Prostate gland (tissue), 2 donors: ENCODE measurements around the gene CDK5RAP2.

Experiments used
- POLR2A ChIP-seq: fragments of 450-650 bp; IDR thresholded peaks from one replicate; pipeline ENCODE4 v1.6.1; 2016; ENCODE audit warnings: antibody characterized with exemption, mild to moderate bottlenecking
- TF ChIP-seq, protein P1 (sequence below), 4 experiments: fragments of 200-600 bp in 2 of 4; fragments of 450-650 bp in 2 of 4; sonication (generic) in 2 of 4; IDR thresholded peaks; 1 replicate in 3 of 4; 2 replicates in 1 of 4; pipeline ENCODE4 v1.5.1; 2016 to 2019; ENCODE audit warnings: antibody characterized with exemption in 4 of 4, mild to moderate bottlenecking in 2 of 4, moderate library complexity in 2 of 4

DNA sequence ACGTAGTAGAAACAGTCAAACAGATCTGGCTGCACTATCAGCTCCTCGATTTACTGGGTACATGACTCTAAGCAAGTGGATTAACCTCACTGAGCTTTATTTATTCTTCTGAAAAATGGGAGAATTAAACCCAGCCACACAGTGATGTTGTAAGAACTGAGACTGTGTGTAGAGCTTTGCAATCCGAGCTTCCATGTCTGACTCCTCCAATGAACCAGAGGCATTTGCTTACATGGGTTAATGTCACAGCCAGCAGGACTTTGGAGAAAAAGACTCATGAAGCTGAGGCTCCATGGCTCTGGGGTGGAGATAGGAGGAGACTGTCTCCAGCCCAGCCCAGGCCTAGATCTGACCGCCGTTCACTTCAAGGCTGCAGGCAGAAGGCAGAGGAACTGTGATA, 201.3 kb downstream of the CDK5RAP2 start:
- TF ChIP-seq, protein P1, sequence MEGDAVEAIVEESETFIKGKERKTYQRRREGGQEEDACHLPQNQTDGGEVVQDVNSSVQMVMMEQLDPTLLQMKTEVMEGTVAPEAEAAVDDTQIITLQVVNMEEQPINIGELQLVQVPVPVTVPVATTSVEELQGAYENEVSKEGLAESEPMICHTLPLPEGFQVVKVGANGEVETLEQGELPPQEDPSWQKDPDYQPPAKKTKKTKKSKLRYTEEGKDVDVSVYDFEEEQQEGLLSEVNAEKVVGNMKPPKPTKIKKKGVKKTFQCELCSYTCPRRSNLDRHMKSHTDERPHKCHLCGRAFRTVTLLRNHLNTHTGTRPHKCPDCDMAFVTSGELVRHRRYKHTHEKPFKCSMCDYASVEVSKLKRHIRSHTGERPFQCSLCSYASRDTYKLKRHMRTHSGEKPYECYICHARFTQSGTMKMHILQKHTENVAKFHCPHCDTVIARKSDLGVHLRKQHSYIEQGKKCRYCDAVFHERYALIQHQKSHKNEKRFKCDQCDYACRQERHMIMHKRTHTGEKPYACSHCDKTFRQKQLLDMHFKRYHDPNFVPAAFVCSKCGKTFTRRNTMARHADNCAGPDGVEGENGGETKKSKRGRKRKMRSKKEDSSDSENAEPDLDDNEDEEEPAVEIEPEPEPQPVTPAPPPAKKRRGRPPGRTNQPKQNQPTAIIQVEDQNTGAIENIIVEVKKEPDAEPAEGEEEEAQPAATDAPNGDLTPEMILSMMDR (IDR thresholded peaks at IDR 0.05) = no peak
- no peak for TF ChIP-seq POLR2A
